NB4 (cell line): ENCODE results near the gene GDF10.

ENCODE experiments used
- CTCF ChIP-seq: IDR thresholded peaks from one replicate; pipeline ENCODE4 v1.5.1; 2012; ENCODE audit warnings: low read depth, low read length
- MYC ChIP-seq: IDR thresholded peaks from 2 replicates; pipeline ENCODE4 v1.6.1; 2011; ENCODE audit warnings: low read depth, low read length

GRCh38 chr10:47314416-47314970, 14.5 kb downstream of the GDF10 start:
- TF ChIP-seq CTCF (no peak), MYC (no peak)
